ENCODE measurements around the gene KMT2A. TPM values are rescaled to one million over a fixed set of nuclear protein-coding genes. Genes with fewer than 3 reads are reported as not detected.

Gene KMT2A
- polyA plus RNA-seq, 2 of the 4 experiments (the other 2 are of a cell fraction), result 6.8 to 20.3 TPM

GRCh38 chr11:118560806-118561205 is 124.5 kb downstream of the KMT2A start:
- no peak for FAIRE-seq

DNA sequence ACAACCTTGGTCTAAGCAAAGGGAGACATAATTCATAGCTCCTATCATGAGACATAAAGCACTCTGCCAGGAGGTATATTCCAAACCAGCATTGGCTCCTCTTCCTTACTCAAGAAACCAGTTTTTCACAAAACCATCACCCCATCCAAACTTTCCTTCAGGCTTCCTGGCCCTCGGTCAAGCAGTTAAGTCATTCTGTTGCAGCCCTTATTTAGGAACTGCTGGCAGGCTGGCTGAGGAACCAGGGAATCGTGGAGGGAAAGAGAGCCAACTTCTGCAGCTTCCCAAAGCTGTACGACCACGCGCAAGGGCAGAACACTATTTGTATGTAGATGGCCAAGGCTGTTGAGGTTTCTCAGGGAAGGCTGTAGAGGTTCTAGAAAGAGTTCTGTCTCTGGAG is 128.8 kb downstream of the KMT2A start:
- WGBS (ENCODE audit: missing lambda C conversion rate), result 77% methylated on average over 5 of the region's 5 CpGs
- no peak for TF ChIP-seq HES2 (IDR thresholded peaks at IDR 0.05)
- TF ChIP-seq KDM1A (IDR thresholded peaks at IDR 0.05; ENCODE audit: low read depth), result no peak
- TF ChIP-seq RFX5 (IDR thresholded peaks at IDR 0.05), result no peak
- TF ChIP-seq HEYL (CRISPR knock-in tag; IDR thresholded peaks at IDR 0.05), result no peak
- TF ChIP-seq POLR2AphosphoS2 (conservative IDR thresholded peaks at IDR 0.05; ENCODE audit: low read length), result no peak
- TF ChIP-seq HOXA7 (CRISPR knock-in tag; IDR thresholded peaks at IDR 0.05), result no peak
- TF ChIP-seq ESRRA (IDR thresholded peaks at IDR 0.05; ENCODE audit: borderline replicate concordance, low read length), result no peak
- TF ChIP-seq HOXB5 (CRISPR knock-in tag; IDR thresholded peaks at IDR 0.05), result no peak
- TF ChIP-seq ATOH8 (CRISPR knock-in tag; IDR thresholded peaks at IDR 0.05; ENCODE audit: low read depth), result no peak
- TF ChIP-seq, protein P1, sequence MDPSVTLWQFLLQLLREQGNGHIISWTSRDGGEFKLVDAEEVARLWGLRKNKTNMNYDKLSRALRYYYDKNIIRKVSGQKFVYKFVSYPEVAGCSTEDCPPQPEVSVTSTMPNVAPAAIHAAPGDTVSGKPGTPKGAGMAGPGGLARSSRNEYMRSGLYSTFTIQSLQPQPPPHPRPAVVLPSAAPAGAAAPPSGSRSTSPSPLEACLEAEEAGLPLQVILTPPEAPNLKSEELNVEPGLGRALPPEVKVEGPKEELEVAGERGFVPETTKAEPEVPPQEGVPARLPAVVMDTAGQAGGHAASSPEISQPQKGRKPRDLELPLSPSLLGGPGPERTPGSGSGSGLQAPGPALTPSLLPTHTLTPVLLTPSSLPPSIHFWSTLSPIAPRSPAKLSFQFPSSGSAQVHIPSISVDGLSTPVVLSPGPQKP (IDR thresholded peaks at IDR 0.05; ENCODE audit: low read depth, low read length), result no peak

More at GRCh38 chr11:118560806-118561205, 124.5 kb downstream of the KMT2A start:
- Histone ChIP-seq H3K4me1 (no peaks in the 10 kb centered on the region), H3K4me2 (no peak overlapping the region), H3K27ac (no peak overlapping the region), H3K9me3 (no peaks in the 10 kb centered on the region), H3K4me3 (no peak overlapping the region)
- ChIA-PET CTCF (no interaction called here), POLR2A (no interaction called here)
- ATAC-seq (no peak), DNase-seq (ENCODE audit: low read depth in 1 of 2, low spot score in 1 of 2) (no peak)
- 74% methylated on average over 4 of the region's 4 CpGs for WGBS (ENCODE audit: missing lambda C conversion rate)
- TF ChIP-seq CHD2 (IDR thresholded peaks at IDR 0.05; ENCODE audit: low read length, partially characterized antibody) (no peak), E2F6 (IDR thresholded peaks at IDR 0.05; ENCODE audit: borderline replicate concordance, low read depth) (no peak), ATOH8 (CRISPR knock-in tag; IDR thresholded peaks at IDR 0.05; ENCODE audit: low read depth) (no peak), CHD4 (IDR thresholded peaks at IDR 0.05; ENCODE audit: borderline replicate concordance) (no peak), BCL3 (IDR thresholded peaks at IDR 0.05) (no peak), POLR2A (IDR thresholded peaks at IDR 0.05; ENCODE audit: low read length) (no peak), RARB (CRISPR knock-in tag; IDR thresholded peaks at IDR 0.05) (no peak), SMC3 (IDR thresholded peaks at IDR 0.05) (no peak), PHF8 (IDR thresholded peaks at IDR 0.05; ENCODE audit: borderline replicate concordance, low read depth) (no peak), CTCF (IDR thresholded peaks at IDR 0.05) (no peak), POLR2AphosphoS2 (conservative IDR thresholded peaks at IDR 0.05; ENCODE audit: low read length) (no peak)
- TF ChIP-seq, protein P2, sequence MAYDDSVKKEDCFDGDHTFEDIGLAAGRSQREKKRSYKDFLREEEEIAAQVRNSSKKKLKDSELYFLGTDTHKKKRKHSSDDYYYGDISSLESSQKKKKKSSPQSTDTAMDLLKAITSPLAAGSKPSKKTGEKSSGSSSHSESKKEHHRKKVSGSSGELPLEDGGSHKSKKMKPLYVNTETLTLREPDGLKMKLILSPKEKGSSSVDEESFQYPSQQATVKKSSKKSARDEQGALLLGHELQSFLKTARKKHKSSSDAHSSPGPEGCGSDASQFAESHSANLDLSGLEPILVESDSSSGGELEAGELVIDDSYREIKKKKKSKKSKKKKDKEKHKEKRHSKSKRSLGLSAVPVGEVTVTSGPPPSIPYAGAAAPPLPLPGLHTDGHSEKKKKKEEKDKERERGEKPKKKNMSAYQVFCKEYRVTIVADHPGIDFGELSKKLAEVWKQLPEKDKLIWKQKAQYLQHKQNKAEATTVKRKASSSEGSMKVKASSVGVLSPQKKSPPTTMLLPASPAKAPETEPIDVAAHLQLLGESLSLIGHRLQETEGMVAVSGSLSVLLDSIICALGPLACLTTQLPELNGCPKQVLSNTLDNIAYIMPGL (CRISPR knock-in tag; IDR thresholded peaks at IDR 0.05; ENCODE audit: borderline replicate concordance), result no peak

More for the DNA sequence above, 128.8 kb downstream of the KMT2A start:
- FAIRE-seq (no peak), DNase-seq (ENCODE audit: low read depth in 1 of 2, low spot score in 1 of 2) (no peak), ATAC-seq (no peak)
- peak overlapping the region; percentile 96 for H3K4me2 ChIP-seq
- H3K4me1 ChIP-seq, result no peaks in the 10 kb centered on the region
- peak overlapping the region; percentile 87 for H3K4me3 ChIP-seq
- ChIA-PET POLR2A (no interaction called here), CTCF (interaction anchor here (0.8 kb wide), 1 partner anchor 8 kb away, joined by 3 read pairs; no protein-coding TSS in a partner anchor)
- H3K27ac ChIP-seq, result peak overlapping the region in 1 of 2 experiments; percentile 86; a peak in 4 of 6 replicates
- no peaks in the 10 kb centered on the region for H3K9me3 ChIP-seq
